Measurements from ENCODE around the gene SORCS2. TPM values are rescaled to one million over a fixed set of nuclear protein-coding genes. Genes with fewer than 3 reads are reported as not detected.

SORCS2 gene
- total RNA-seq, 2 experiments from 2014 or later: 0.03 TPM; not detected in 1

DNA sequence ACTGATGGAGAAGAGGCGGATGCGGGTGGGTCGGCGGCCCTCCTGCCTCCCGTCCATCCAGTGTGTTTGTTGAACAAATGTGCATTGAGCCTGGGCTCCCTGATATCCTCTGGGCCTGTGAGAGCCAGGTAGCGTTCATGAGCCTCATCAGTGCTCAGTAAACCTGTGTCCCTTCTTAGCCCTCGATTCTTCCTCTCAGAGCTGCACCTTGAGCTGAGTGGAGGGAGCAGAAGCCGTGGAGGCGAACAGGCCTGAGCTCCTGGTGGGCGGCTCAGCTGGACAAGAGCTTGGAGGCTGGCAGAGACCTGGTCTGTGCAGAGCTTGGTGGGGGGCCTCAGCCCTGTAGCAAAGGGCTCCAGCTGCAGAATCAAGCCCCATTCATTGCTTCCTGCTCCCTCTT, 112.1 kb downstream of the SORCS2 start:
- ChIA-PET CTCF (ENCODE audit: unreplicated experiment) (no interaction called here), POLR2A (no interaction called here)
- no TSS peak for BruUV-seq (replicated peaks)
- H3K27ac ChIP-seq (ENCODE audit: low read depth, low read length, poor library complexity, severe bottlenecking): no peak overlapping the region
- H4K20me1 ChIP-seq (ENCODE audit: insufficient read depth, low read length): no peaks in the 10 kb centered on the region
- no peak overlapping the region for H3K4me2 ChIP-seq (ENCODE audit: low read length)
- no peaks in the 10 kb centered on the region for H3K79me2 ChIP-seq (ENCODE audit: insufficient read depth, low read depth, low read length)
- H3K36me3 ChIP-seq (ENCODE audit: insufficient read depth, low read length): no peaks in the 10 kb centered on the region
- H3K9me2 ChIP-seq (ENCODE audit: insufficient read depth, low read length): no peaks in the 10 kb centered on the region
- DNase-seq (ENCODE audit: low spot score): no peak
- H2AFZ ChIP-seq (ENCODE audit: low read length): no peak overlapping the region
- no peak overlapping the region for H3K4me3 ChIP-seq (ENCODE audit: low read depth, low read length, poor library complexity, severe bottlenecking)
- no peaks in the 10 kb centered on the region for H3K4me1 ChIP-seq (ENCODE audit: insufficient read depth, low read length, poor library complexity, severe bottlenecking)
- TF ChIP-seq, protein P1, sequence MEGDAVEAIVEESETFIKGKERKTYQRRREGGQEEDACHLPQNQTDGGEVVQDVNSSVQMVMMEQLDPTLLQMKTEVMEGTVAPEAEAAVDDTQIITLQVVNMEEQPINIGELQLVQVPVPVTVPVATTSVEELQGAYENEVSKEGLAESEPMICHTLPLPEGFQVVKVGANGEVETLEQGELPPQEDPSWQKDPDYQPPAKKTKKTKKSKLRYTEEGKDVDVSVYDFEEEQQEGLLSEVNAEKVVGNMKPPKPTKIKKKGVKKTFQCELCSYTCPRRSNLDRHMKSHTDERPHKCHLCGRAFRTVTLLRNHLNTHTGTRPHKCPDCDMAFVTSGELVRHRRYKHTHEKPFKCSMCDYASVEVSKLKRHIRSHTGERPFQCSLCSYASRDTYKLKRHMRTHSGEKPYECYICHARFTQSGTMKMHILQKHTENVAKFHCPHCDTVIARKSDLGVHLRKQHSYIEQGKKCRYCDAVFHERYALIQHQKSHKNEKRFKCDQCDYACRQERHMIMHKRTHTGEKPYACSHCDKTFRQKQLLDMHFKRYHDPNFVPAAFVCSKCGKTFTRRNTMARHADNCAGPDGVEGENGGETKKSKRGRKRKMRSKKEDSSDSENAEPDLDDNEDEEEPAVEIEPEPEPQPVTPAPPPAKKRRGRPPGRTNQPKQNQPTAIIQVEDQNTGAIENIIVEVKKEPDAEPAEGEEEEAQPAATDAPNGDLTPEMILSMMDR (conservative IDR thresholded peaks at IDR 0.05; ENCODE audit: low read length): no peak
- no peaks in the 10 kb centered on the region for H3K9me3 ChIP-seq (ENCODE audit: low read length)
- intact Hi-C loops (cut with micrococcal nuclease; ENCODE audit: unreplicated experiment): no loop called here

DNA sequence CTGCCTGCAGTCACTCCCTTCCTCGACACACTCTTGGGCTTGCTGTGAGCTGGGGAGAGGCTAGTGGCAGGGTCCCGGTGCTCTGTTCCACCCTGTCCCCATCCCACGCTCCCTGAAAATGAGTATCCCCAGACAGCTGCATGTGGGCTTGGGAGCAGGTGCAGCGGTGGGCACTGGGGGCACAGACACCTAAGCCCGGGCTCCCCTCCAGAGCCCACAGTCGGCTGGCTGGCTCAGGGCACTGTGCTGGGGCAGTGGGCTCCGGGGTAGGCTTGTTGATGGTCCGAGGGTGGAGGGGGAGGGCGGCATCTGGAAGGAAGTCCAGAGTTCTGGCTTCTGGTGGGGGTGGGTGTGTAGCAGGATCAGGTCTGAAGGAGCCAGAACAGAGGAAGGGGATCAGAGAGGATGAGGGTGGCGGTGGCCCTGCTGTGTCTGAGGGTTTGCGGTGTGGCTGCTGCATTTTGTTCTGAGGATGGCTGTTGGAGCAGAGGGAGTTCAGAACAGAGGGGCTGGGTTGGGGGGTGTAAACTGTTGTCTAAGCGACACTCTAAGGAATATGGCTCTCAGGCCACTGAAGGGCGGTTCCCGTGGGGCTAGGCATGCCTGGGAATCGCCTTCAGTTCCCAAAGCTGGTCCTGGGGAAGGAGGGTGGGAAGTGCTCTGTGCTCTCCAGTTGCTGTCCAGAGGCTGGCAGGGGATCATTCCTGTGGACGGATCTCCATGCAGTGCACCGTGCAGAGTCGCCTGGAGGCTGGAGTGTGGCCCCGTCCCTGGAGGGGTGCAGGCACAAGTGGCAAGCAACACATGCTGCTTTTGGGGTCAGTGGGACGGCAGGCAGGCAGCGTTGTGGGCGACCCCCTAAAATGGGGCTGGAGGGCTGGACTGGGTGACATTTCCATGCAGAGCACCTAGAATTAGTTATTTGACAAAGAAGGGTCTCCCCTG, 114.0 kb downstream of the SORCS2 start:
- H3K4me3 ChIP-seq (ENCODE audit: low read depth, low read length, poor library complexity, severe bottlenecking): no peak overlapping the region
- BruUV-seq (replicated peaks): no TSS peak
- H2AFZ ChIP-seq (ENCODE audit: low read length): no peak overlapping the region
- ChIA-PET POLR2A (no interaction called here), CTCF (ENCODE audit: unreplicated experiment) (no interaction called here)
- no peaks in the 10 kb centered on the region for H3K4me1 ChIP-seq (ENCODE audit: insufficient read depth, low read length, poor library complexity, severe bottlenecking)
- intact Hi-C loops (cut with micrococcal nuclease; ENCODE audit: unreplicated experiment): no loop called here
- H3K27ac ChIP-seq (ENCODE audit: low read depth, low read length, poor library complexity, severe bottlenecking): no peak overlapping the region
- no peaks in the 10 kb centered on the region for H4K20me1 ChIP-seq (ENCODE audit: insufficient read depth, low read length)
- TF ChIP-seq, protein P1 (conservative IDR thresholded peaks at IDR 0.05; ENCODE audit: low read length): no peak
- TF ChIP-seq EZH2phosphoT487 (IDR thresholded peaks at IDR 0.05; ENCODE audit: borderline replicate concordance, low read depth, low read length): no peak
- no peak for DNase-seq (ENCODE audit: low spot score)
- no peak overlapping the region for H3K4me2 ChIP-seq (ENCODE audit: low read length)
- no peaks in the 10 kb centered on the region for H3K9me3 ChIP-seq (ENCODE audit: low read length)
- H3K36me3 ChIP-seq (ENCODE audit: insufficient read depth, low read length): no peaks in the 10 kb centered on the region
- H3K9me2 ChIP-seq (ENCODE audit: insufficient read depth, low read length): no peaks in the 10 kb centered on the region
- no peaks in the 10 kb centered on the region for H3K79me2 ChIP-seq (ENCODE audit: insufficient read depth, low read depth, low read length)

DNA sequence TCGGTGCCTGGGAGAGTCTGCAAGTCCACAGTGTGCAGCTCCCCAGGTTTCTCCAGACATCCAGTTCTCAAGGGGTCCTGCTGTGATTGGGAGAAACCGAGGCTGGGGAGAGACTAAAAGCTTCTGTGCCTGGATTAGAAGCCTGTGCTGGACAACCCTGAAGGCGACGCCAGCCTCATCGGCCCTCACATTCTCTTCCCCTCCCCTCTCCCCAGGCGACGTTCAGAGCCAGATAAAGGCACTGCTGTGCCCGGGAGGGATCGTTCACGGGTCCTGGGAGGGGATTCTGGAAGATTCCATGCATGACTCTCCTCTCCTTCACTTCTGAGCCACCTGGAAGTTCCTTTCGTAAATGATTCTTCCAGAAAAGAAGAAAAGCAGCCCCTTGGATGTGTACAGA, 114.6 kb downstream of the SORCS2 start:
- BruUV-seq (replicated peaks): no TSS peak
- intact Hi-C loops (cut with micrococcal nuclease; ENCODE audit: unreplicated experiment): no loop called here
- no peaks in the 10 kb centered on the region for H3K36me3 ChIP-seq (ENCODE audit: insufficient read depth, low read length)
- POLR2A ChIA-PET: no interaction called here
- no peak overlapping the region for H2AFZ ChIP-seq (ENCODE audit: low read length)
- H3K4me3 ChIP-seq (ENCODE audit: low read depth, low read length, poor library complexity, severe bottlenecking): no peak overlapping the region
- TF ChIP-seq, protein P1 (conservative IDR thresholded peaks at IDR 0.05; ENCODE audit: low read length): no peak
- no peak for TF ChIP-seq EZH2phosphoT487 (IDR thresholded peaks at IDR 0.05; ENCODE audit: borderline replicate concordance, low read depth, low read length)
- no peaks in the 10 kb centered on the region for H3K4me1 ChIP-seq (ENCODE audit: insufficient read depth, low read length, poor library complexity, severe bottlenecking)
- no peak overlapping the region for H3K27ac ChIP-seq (ENCODE audit: low read depth, low read length, poor library complexity, severe bottlenecking)
- H3K79me2 ChIP-seq (ENCODE audit: insufficient read depth, low read depth, low read length): no peaks in the 10 kb centered on the region
- no peaks in the 10 kb centered on the region for H3K9me3 ChIP-seq (ENCODE audit: low read length)
- H3K9me2 ChIP-seq (ENCODE audit: insufficient read depth, low read length): no peaks in the 10 kb centered on the region
- no peaks in the 10 kb centered on the region for H4K20me1 ChIP-seq (ENCODE audit: insufficient read depth, low read length)
- DNase-seq (ENCODE audit: low spot score): no peak
- no peak overlapping the region for H3K4me2 ChIP-seq (ENCODE audit: low read length)
- CTCF ChIA-PET (ENCODE audit: unreplicated experiment): no interaction called here

All from OCI-LY7 (cell line).